ENCODE results near the gene STIP1.

The STIP1 gene

GRCh38 chr11:64250415-64251015 lies 64.5 kb downstream of the STIP1 start:
- H3K9ac ChIP-seq (ENCODE audit: low read length), result peak overlapping the region; percentile 79
- no peaks in the 10 kb centered on the region for H3K9me3 ChIP-seq (ENCODE audit: control insufficient read depth, low read length)
- no peak for DNase-seq (ENCODE audit: low read depth)
- peaks cover 5% of the 10 kb centered on the region for H3K36me3 ChIP-seq (ENCODE audit: control insufficient read depth, insufficient read depth, low read length, severe bottlenecking)
- H3K4me1 ChIP-seq (ENCODE audit: control insufficient read depth, insufficient read depth, low read length), result peaks cover 29% of the 10 kb centered on the region
- H3K4me3 ChIP-seq (ENCODE audit: low read length), result peak overlapping the region; percentile 81
- no peaks in the 10 kb centered on the region for H3K27me3 ChIP-seq (replicated peaks; ENCODE audit: control insufficient read depth, insufficient read depth, low read length)

GRCh38 chr11:64251016-64251752 lies 65.2 kb downstream of the STIP1 start, which contains the start of gene PLCB3:
PLCB3 (plus strand) TSS chr11:64251530; CDS start chr11:64251650, 120 bp downstream.
- peak; percentile 84 for DNase-seq (ENCODE audit: low read depth)

GRCh38 chr11:64251753-64252002 lies 65.7 kb downstream of the STIP1 start:
- Histone ChIP-seq H3K9me3 (ENCODE audit: control insufficient read depth, low read length) (no peaks in the 10 kb centered on the region), H3K27me3 (replicated peaks; ENCODE audit: control insufficient read depth, insufficient read depth, low read length) (no peaks in the 10 kb centered on the region), H3K4me3 (ENCODE audit: low read length) (peak overlapping the region; percentile 93), H3K4me1 (ENCODE audit: control insufficient read depth, insufficient read depth, low read length) (peaks cover 29% of the 10 kb centered on the region), H3K9ac (ENCODE audit: low read length) (peak overlapping the region; percentile 92), H3K36me3 (ENCODE audit: control insufficient read depth, insufficient read depth, low read length, severe bottlenecking) (peaks cover 17% of the 10 kb centered on the region)
- DNase-seq (ENCODE audit: low read depth), result no peak

More at GRCh38 chr11:64251016-64251752, 65.2 kb downstream of the STIP1 start, which contains the start of gene PLCB3:
- Histone ChIP-seq H3K27me3 (replicated peaks; ENCODE audit: control insufficient read depth, insufficient read depth, low read length) (no peaks in the 10 kb centered on the region), H3K4me1 (ENCODE audit: control insufficient read depth, insufficient read depth, low read length) (peaks cover 29% of the 10 kb centered on the region), H3K4me3 (ENCODE audit: low read length) (peak within 1 kb of the TSS; percentile 93), H3K9ac (ENCODE audit: low read length) (peak within 1 kb of the TSS; percentile 92), H3K9me3 (ENCODE audit: control insufficient read depth, low read length) (no peaks in the 10 kb centered on the region), H3K36me3 (ENCODE audit: control insufficient read depth, insufficient read depth, low read length, severe bottlenecking) (peaks cover 12% of the 10 kb centered on the region)

GRCh38 chr11:64252003-64252872 lies 66.3 kb downstream of the STIP1 start:
- Histone ChIP-seq H3K9ac (ENCODE audit: low read length) (peak overlapping the region; percentile 92), H3K36me3 (ENCODE audit: control insufficient read depth, insufficient read depth, low read length, severe bottlenecking) (peaks cover 17% of the 10 kb centered on the region), H3K4me3 (ENCODE audit: low read length) (peak overlapping the region; percentile 93), H3K9me3 (ENCODE audit: control insufficient read depth, low read length) (no peaks in the 10 kb centered on the region), H3K27me3 (replicated peaks; ENCODE audit: control insufficient read depth, insufficient read depth, low read length) (no peaks in the 10 kb centered on the region), H3K4me1 (ENCODE audit: control insufficient read depth, insufficient read depth, low read length) (peaks cover 29% of the 10 kb centered on the region)
- DNase-seq (ENCODE audit: low read depth), result peak; percentile 49

- H3K4me1 ChIP-seq (ENCODE audit: control insufficient read depth, insufficient read depth, low read length), result peaks cover 24% of the 10 kb centered on the region
- H3K4me3 ChIP-seq (ENCODE audit: low read length), result no peak overlapping the region
- peak overlapping the region; percentile 42 for H3K9ac ChIP-seq (ENCODE audit: low read length)
- H3K9me3 ChIP-seq (ENCODE audit: control insufficient read depth, low read length), result no peaks in the 10 kb centered on the region
- H3K27me3 ChIP-seq (replicated peaks; ENCODE audit: control insufficient read depth, insufficient read depth, low read length), result no peaks in the 10 kb centered on the region
- no peak for DNase-seq (ENCODE audit: low read depth)
- H3K36me3 ChIP-seq (ENCODE audit: control insufficient read depth, insufficient read depth, low read length, severe bottlenecking), result peaks cover 23% of the 10 kb centered on the region
Measured at GRCh38 chr11:64253043-64253442, 67.1 kb downstream of the STIP1 start.

GRCh38 chr11:64253481-64253880 lies 67.5 kb downstream of the STIP1 start:
- peaks cover 27% of the 10 kb centered on the region for H3K36me3 ChIP-seq (ENCODE audit: control insufficient read depth, insufficient read depth, low read length, severe bottlenecking)
- no peaks in the 10 kb centered on the region for H3K27me3 ChIP-seq (replicated peaks; ENCODE audit: control insufficient read depth, insufficient read depth, low read length)
- no peaks in the 10 kb centered on the region for H3K9me3 ChIP-seq (ENCODE audit: control insufficient read depth, low read length)
- peaks cover 21% of the 10 kb centered on the region for H3K4me1 ChIP-seq (ENCODE audit: control insufficient read depth, insufficient read depth, low read length)
- H3K4me3 ChIP-seq (ENCODE audit: low read length), result no peak overlapping the region
- H3K9ac ChIP-seq (ENCODE audit: low read length), result peak overlapping the region; percentile 42
- DNase-seq (ENCODE audit: low read depth), result no peak
